Spleen (tissue), 7 donors: Measurements from ENCODE around the gene FAM120A.

Experiments used
- POLR2AphosphoS5 ChIP-seq, 3 donors: sonication (generic); formaldehyde crosslinking; IDR thresholded peaks; one replicate each; pipeline ENCODE4 v1.5.1; 2017; ENCODE audit warnings: antibody characterized with exemption in 3 of 3
- TF ChIP-seq, protein P1 (sequence below), 11 experiments: fragments of 200-600 bp in 7 of 11; fragments of 450-650 bp in 4 of 11; sonication (generic) in 4 of 11; IDR thresholded peaks in 8 of 11; conservative IDR thresholded peaks in 3 of 11; 1 replicate in 7 of 11; 2 replicates in 4 of 11; pipeline versions ENCODE4 v1.4.0 to v1.8.0; 2016 to 2021; ENCODE audit warnings: antibody characterized with exemption in 11 of 11, inconsistent platforms in 4 of 11, mild to moderate bottlenecking in 1 of 11
- donor health status: DM: no; HTN: no; CAD: no; lungs with moderate emphysema.
- donor health status: DM: no; HTN: no; CAD: no.
- donor health status: DM: no; HTN: no; CAD: no.

DNA sequence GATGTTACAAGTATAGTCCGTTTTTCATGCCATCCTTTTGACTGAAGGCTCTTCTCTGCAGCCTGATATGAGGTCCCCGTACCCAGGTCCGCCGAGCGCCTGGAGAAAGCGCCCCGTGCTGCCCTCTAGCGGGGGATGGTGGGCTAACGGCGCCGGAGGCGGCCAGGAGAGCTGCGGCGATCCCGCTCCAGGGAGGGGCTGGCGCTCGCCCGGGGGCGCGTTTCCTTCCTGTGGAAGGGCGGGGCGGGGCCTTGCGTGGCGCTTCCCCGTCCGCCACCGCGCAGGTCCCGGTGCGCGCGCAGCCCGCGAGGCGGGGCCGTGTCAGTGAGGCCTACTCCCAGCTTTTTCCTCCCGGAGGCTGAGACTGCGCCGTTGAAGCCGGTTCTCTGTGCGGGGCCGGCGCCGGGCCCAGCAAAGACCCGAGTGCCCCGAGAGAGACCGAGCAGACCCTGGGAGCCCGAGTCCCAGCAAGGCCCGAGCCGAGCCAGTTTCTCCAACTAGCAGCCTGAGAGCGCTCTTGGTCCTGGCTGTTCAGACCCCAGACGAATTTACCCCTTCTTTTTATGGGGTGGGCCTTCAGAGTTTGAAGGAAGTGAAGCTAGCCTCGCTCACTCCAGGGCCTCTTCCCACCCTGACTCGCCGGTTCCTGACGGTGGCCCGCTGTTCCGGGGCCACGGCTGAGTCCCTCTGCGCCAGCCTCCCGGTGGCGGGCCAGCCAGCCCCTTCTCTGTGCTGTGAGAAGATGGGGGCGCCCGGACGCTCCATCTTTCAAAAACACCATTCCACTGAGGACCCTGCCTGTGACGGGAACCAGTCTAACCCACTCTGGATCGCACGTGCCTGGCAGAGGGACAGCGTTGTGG lies 115.2 kb downstream of the FAM120A start:
- TF ChIP-seq, protein P1, sequence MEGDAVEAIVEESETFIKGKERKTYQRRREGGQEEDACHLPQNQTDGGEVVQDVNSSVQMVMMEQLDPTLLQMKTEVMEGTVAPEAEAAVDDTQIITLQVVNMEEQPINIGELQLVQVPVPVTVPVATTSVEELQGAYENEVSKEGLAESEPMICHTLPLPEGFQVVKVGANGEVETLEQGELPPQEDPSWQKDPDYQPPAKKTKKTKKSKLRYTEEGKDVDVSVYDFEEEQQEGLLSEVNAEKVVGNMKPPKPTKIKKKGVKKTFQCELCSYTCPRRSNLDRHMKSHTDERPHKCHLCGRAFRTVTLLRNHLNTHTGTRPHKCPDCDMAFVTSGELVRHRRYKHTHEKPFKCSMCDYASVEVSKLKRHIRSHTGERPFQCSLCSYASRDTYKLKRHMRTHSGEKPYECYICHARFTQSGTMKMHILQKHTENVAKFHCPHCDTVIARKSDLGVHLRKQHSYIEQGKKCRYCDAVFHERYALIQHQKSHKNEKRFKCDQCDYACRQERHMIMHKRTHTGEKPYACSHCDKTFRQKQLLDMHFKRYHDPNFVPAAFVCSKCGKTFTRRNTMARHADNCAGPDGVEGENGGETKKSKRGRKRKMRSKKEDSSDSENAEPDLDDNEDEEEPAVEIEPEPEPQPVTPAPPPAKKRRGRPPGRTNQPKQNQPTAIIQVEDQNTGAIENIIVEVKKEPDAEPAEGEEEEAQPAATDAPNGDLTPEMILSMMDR (IDR thresholded peaks at IDR 0.05 in 8 of 11, conservative IDR thresholded peaks at IDR 0.05 in 3 of 11) = peak; percentile 89 to 100 (median 99)
- peak; percentile 97 to 98 (median 97) for TF ChIP-seq POLR2AphosphoS5 (IDR thresholded peaks at IDR 0.05)
